Rectal smooth muscle tissue (tissue), 1 donor: ENCODE results near the gene TPSD1.
"Not testable (repeated sequence)": the region's sequence is repeated elsewhere in the genome, so short reads cannot be mapped to it uniquely, and the experiment has no call there.

ENCODE experiments used
- H3K27ac ChIP-seq: one replicate; pipeline ENCODE4 v1.7.0; 2013; ENCODE audit warnings: low read depth, low read length, inconsistent platforms
- H3K27me3 ChIP-seq: one replicate; pipeline ENCODE4 v1.7.0; 2013; ENCODE audit warnings: low read length; ENCODE audit not compliant: control insufficient read depth, insufficient read depth
- H3K36me3 ChIP-seq: one replicate; pipeline ENCODE4 v1.7.0; 2013; ENCODE audit warnings: low read length; ENCODE audit not compliant: control insufficient read depth, insufficient read depth
- H3K4me1 ChIP-seq: one replicate; pipeline ENCODE4 v1.7.0; 2013; ENCODE audit warnings: low read length; ENCODE audit not compliant: control insufficient read depth, insufficient read depth
- H3K4me3 ChIP-seq: one replicate; pipeline ENCODE4 v1.7.0; 2013; ENCODE audit warnings: low read length
- H3K9ac ChIP-seq: one replicate; pipeline ENCODE4 v1.7.0; 2013; ENCODE audit warnings: low read length

TPSD1 gene

GRCh38 chr16:1255276-1256122 is at the start of gene TPSD1:
Gene TPSD1 (plus strand): TSS chr16:1256069. CDS start chr16:1256281, 212 bp downstream.
- not testable (repeated sequence) for H3K4me3 ChIP-seq, H3K27ac ChIP-seq, H3K36me3 ChIP-seq, H3K27me3 ChIP-seq, H3K9ac ChIP-seq, H3K4me1 ChIP-seq

- Histone ChIP-seq H3K4me3 (no peak overlapping the region), H3K36me3 (peaks cover 16% of the 10 kb centered on the region), H3K9ac (no peak overlapping the region), H3K27ac (no peak overlapping the region), H3K4me1 (no peaks in the 10 kb centered on the region), H3K27me3 (no peaks in the 10 kb centered on the region)
Measured at GRCh38 chr16:1206326-1206725, 49.5 kb upstream of the TPSD1 start.

- Histone ChIP-seq H3K4me1 (no peaks in the 10 kb centered on the region), H3K4me3 (no peak overlapping the region), H3K27me3 (no peaks in the 10 kb centered on the region), H3K36me3 (peaks cover 16% of the 10 kb centered on the region), H3K9ac (no peak overlapping the region), H3K27ac (no peak overlapping the region)
Measured at GRCh38 chr16:1206786-1207185, 49.1 kb upstream of the TPSD1 start.

- Histone ChIP-seq H3K9ac (no peak overlapping the region), H3K27ac (no peak overlapping the region), H3K4me3 (no peak overlapping the region), H3K36me3 (peaks cover 16% of the 10 kb centered on the region), H3K4me1 (no peaks in the 10 kb centered on the region), H3K27me3 (no peaks in the 10 kb centered on the region)
Measured at GRCh38 chr16:1208239-1208830, 47.5 kb upstream of the TPSD1 start.

- Histone ChIP-seq H3K27ac (no peak overlapping the region), H3K4me1 (no peaks in the 10 kb centered on the region), H3K9ac (no peak overlapping the region), H3K36me3 (peaks cover 16% of the 10 kb centered on the region), H3K4me3 (no peak overlapping the region), H3K27me3 (no peaks in the 10 kb centered on the region)
Measured at GRCh38 chr16:1209081-1209480, 46.8 kb upstream of the TPSD1 start.

GRCh38 chr16:1210461-1210860 is 45.4 kb upstream of the TPSD1 start:
- Histone ChIP-seq H3K36me3 (peaks cover 9% of the 10 kb centered on the region), H3K4me3 (no peak overlapping the region), H3K9ac (no peak overlapping the region), H3K4me1 (no peaks in the 10 kb centered on the region), H3K27ac (no peak overlapping the region), H3K27me3 (no peaks in the 10 kb centered on the region)

- H3K9ac ChIP-seq = no peak overlapping the region
- peaks cover 14% of the 10 kb centered on the region for H3K36me3 ChIP-seq
- no peaks in the 10 kb centered on the region for H3K4me1 ChIP-seq
- H3K27me3 ChIP-seq = no peaks in the 10 kb centered on the region
- H3K4me3 ChIP-seq = no peak overlapping the region
- H3K27ac ChIP-seq = no peak overlapping the region
Measured at GRCh38 chr16:1211451-1212268, 44.2 kb upstream of the TPSD1 start.

GRCh38 chr16:1212616-1213194 is 43.2 kb upstream of the TPSD1 start:
- Histone ChIP-seq H3K9ac (no peak overlapping the region), H3K27me3 (no peaks in the 10 kb centered on the region), H3K4me1 (no peaks in the 10 kb centered on the region), H3K4me3 (no peak overlapping the region), H3K27ac (no peak overlapping the region), H3K36me3 (peaks cover 19% of the 10 kb centered on the region)

GRCh38 chr16:1213231-1213630 is 42.6 kb upstream of the TPSD1 start:
- Histone ChIP-seq H3K27ac (no peak overlapping the region), H3K27me3 (no peaks in the 10 kb centered on the region), H3K36me3 (peaks cover 24% of the 10 kb centered on the region), H3K9ac (no peak overlapping the region), H3K4me3 (no peak overlapping the region), H3K4me1 (no peaks in the 10 kb centered on the region)

GRCh38 chr16:1213796-1214372 is 42.0 kb upstream of the TPSD1 start:
- Histone ChIP-seq H3K27ac (no peak overlapping the region), H3K9ac (no peak overlapping the region), H3K4me1 (no peaks in the 10 kb centered on the region), H3K27me3 (no peaks in the 10 kb centered on the region), H3K4me3 (no peak overlapping the region), H3K36me3 (peaks cover 22% of the 10 kb centered on the region)

GRCh38 chr16:1214719-1215118 is 41.1 kb upstream of the TPSD1 start:
- Histone ChIP-seq H3K4me1 (no peaks in the 10 kb centered on the region), H3K4me3 (no peak overlapping the region), H3K27me3 (no peaks in the 10 kb centered on the region), H3K9ac (no peak overlapping the region), H3K36me3 (peaks cover 16% of the 10 kb centered on the region), H3K27ac (no peak overlapping the region)
